ENCODE data around the gene DAP3. TPM values are rescaled to one million over a fixed set of nuclear protein-coding genes. Genes with fewer than 3 reads are reported as not detected.

Gene DAP3
- total and polyA plus RNA-seq, 2 of the 13 experiments (the other 11 are each of a cell fraction or from before 2014, with no cell fraction given) = 129 to 133 TPM

GRCh38 chr1:155688324-155689080 is 389 bp upstream of the DAP3 start, which contains the start of gene YY1AP1 (continued):
- TF ChIP-seq ZNF800 (CRISPR knock-in tag; IDR thresholded peaks at IDR 0.05) (no peak), ZNF770 (CRISPR knock-in tag; IDR thresholded peaks at IDR 0.05) (no peak), ZNF816 (CRISPR knock-in tag; IDR thresholded peaks at IDR 0.05; ENCODE audit: borderline replicate concordance) (no peak), ZNF546 (CRISPR knock-in tag; conservative IDR thresholded peaks at IDR 0.05) (0 out of 2 replicates have a peak, but pooled peaks have one; percentile 70), ATF3 (CRISPR knock-in tag; IDR thresholded peaks at IDR 0.05) (no peak), ZNF235 (CRISPR knock-in tag; IDR thresholded peaks at IDR 0.05; ENCODE audit: borderline replicate concordance) (0 out of 2 replicates have a peak, but pooled peaks have one; percentile 2), NFAT5 (CRISPR knock-in tag; IDR thresholded peaks at IDR 0.05) (no peak), ZNF75D (CRISPR knock-in tag; IDR thresholded peaks at IDR 0.05; ENCODE audit: borderline replicate concordance) (0 out of 2 replicates have a peak, but pooled peaks have one; percentile 76), ZNF143 (CRISPR knock-in tag; IDR thresholded peaks at IDR 0.05) (peak; percentile 66; the same call in 1 of the 2 replicates), HMG20B (CRISPR knock-in tag; conservative IDR thresholded peaks at IDR 0.05) (no peak), MAFF (IDR thresholded peaks at IDR 0.05; ENCODE audit: low read depth, low read length) (no peak), ZBTB44 (CRISPR knock-in tag; IDR thresholded peaks at IDR 0.05) (no peak), ZMYM4 (CRISPR knock-in tag; IDR thresholded peaks at IDR 0.05) (peak; percentile 72), POGZ (CRISPR knock-in tag; IDR thresholded peaks at IDR 0.05) (peak; percentile 46; the same call in 1 of the 2 replicates), PCBP2 (optimal IDR thresholded peaks at IDR 0.05; ENCODE audit: low read depth, low read length, poor library complexity, severe bottlenecking) (no peak), NFATC3 (CRISPR knock-in tag; IDR thresholded peaks at IDR 0.05) (no peak), ZFP36L2 (CRISPR knock-in tag; IDR thresholded peaks at IDR 0.05) (no peak), SNAI1 (CRISPR knock-in tag; IDR thresholded peaks at IDR 0.05; ENCODE audit: borderline replicate concordance) (0 out of 2 replicates have a peak, but pooled peaks have one; percentile 29)
